LNCAP (cell line): ENCODE data around the gene SEPSECS.

Experiments
- TF ChIP-seq, protein P1 (sequence below): fragments of 450-650 bp; IDR thresholded peaks from 2 replicates; pipeline ENCODE4 v1.5.1; 2017; ENCODE audit warnings: mild to moderate bottlenecking

The SEPSECS gene

GRCh38 chr4:25088093-25088952 is 71.9 kb downstream of the SEPSECS start:
- TF ChIP-seq, protein P1, sequence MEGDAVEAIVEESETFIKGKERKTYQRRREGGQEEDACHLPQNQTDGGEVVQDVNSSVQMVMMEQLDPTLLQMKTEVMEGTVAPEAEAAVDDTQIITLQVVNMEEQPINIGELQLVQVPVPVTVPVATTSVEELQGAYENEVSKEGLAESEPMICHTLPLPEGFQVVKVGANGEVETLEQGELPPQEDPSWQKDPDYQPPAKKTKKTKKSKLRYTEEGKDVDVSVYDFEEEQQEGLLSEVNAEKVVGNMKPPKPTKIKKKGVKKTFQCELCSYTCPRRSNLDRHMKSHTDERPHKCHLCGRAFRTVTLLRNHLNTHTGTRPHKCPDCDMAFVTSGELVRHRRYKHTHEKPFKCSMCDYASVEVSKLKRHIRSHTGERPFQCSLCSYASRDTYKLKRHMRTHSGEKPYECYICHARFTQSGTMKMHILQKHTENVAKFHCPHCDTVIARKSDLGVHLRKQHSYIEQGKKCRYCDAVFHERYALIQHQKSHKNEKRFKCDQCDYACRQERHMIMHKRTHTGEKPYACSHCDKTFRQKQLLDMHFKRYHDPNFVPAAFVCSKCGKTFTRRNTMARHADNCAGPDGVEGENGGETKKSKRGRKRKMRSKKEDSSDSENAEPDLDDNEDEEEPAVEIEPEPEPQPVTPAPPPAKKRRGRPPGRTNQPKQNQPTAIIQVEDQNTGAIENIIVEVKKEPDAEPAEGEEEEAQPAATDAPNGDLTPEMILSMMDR, result no peak

DNA sequence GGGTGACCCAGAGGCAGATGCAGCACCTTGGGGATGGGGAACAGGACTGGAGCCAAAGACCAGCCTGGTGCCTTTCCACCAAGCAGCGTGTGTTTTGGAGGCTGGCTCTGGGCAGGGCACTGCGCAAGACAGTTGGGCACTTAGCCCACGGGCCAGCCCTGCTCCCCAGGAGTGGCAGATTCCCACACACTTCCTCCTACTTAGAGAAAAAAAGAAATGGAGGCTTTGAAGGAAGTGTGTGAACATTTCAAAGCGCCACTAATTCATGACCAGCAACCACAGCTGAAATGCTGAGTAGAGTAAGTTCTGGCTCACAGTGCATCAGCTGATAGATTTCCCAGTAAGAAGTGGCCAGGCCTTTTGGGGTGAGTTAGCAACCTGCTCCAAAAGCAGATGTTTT is 74.6 kb downstream of the SEPSECS start:
- TF ChIP-seq, protein P1, result no peak

DNA sequence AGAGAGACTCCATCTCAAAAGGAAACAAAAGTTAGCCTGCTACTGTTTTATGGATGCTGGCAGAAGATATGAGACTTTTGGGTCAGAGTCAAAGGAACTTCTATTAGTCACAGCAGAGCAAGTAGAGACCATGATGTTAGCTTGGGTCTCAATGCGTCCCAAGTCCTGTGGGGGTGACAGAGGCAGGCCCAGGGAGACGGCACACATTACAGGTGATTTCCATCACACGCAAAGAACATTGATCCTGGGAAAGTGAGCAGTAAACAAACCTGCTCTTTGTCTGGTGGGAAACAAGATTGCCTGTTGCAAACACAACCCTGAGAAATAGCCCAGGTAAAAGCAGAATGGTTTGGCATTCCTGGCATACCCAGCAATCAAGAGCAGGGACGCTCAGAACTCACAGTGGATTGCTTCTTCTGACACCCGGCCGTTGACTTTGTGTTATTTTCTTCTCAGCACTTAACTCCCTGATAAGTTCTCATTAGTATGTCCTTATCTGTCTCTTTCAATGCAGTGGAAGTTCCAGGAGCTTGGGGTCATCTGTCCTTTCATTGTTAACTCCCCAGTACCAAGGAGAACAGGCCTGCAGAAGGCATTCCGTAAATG is 78.3 kb downstream of the SEPSECS start:
- TF ChIP-seq, protein P1, result no peak

DNA sequence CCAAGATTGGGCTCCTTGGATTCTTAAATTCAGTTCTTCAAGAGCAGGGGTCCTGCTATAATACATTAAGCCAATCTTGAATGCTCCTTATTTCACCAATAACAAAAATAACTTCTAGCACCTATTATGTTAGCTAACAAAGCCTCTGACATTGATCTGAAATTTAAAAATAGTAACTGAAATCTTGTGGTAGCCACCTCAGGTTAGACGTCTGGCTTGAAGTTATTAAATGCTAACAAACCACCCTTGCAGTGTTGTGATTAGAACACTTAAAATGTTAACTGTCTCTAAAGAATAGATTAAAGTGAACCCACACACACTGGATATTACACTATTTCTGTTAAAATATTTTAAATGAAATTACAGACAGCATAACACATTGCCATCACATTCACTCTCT is 79.7 kb downstream of the SEPSECS start:
- TF ChIP-seq, protein P1, result no peak

GRCh38 chr4:25078523-25078922 is 81.7 kb downstream of the SEPSECS start:
- TF ChIP-seq, protein P1, result no peak

DNA sequence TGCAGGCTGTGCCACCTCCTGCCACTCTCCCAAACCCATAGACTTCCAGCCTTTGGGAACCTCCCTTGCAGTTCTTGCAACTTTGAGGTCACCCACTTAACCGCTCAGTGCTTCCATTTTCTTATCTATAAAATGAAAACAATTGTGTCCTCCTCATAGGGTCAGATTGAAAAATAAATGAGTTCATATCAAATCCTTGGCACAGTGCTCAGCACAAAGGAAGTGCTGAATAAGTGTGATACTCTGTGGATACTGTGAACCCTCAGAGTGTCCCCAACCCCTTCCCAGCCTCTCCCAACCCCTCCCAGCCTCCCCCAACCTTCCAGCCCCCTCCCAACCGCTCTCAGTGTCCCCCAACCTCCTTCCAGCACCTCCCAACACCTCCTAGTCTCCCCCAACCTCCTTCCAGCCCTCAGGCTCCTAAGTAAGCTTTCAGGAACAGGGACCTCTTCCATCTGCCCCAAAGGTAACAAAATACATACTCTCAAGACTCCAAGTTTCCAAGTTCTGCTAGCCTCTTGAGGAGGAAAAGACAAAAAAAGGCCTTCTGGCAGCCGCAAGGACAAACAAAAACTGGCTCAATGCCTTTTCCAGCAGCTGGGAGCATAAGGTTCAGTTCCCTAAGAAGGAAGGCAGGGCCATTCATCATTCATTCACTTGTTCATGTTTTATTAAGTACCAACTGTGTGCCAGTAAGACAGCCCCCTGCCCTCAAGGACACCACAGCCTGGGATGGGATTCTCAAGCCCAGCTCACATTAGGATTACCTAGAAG is 83.4 kb downstream of the SEPSECS start:
- TF ChIP-seq, protein P1, result no peak

DNA sequence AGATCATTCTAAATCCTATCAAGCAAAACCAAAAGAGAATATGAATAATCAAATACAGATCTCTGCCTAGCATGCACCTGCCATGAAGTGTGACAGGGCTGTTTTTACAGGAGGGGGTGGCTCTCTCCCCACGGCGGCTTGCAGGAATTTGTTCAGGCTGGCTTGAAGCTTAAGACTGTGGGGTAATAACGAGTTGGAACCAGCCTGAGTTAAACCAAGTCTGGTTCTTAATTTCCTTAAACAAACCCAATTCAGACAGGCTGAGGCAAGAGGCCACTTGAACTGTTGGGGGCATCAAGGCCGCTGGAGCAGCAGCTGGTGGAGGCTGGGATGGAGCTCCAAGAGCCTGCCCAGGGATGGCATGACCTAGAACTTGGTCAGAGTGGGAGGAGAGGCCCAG is 84.4 kb downstream of the SEPSECS start:
- TF ChIP-seq, protein P1, result no peak
